Brain microvascular endothelial cell (primary cell): ENCODE measurements around the gene RCN1.

Experiments
- DNase-seq: peaks from one replicate; pipeline ENCODE4 v3.0.0-alpha.2; 2020
- H3K27ac ChIP-seq: fragments of 250-450 bp; sonication (Bioruptor Pico); 2 replicates; pipeline ENCODE4 v1.5.1; 2020; ENCODE audit warnings: mild to moderate bottlenecking, moderate library complexity
- H3K27me3 ChIP-seq: fragments of 250-450 bp; sonication (Bioruptor Pico); replicated peaks from 2 replicates; pipeline ENCODE4 v1.5.1; 2020; ENCODE audit warnings: mild to moderate bottlenecking
- H3K36me3 ChIP-seq: fragments of 250-450 bp; sonication (Bioruptor Pico); replicated peaks from 2 replicates; pipeline ENCODE4 v1.5.1; 2020; ENCODE audit warnings: mild to moderate bottlenecking
- H3K4me3 ChIP-seq: 2 replicates; pipeline ENCODE4 v1.5.1; 2011; ENCODE audit warnings: low read depth, mild to moderate bottlenecking, control low read depth, low read length, moderate library complexity
- in situ Hi-C: cut with HindIII; loops from 2 replicates; pipeline ENCODE4 v1.10.0; 2017; ENCODE audit warnings: low sequenced_read_pairs, low pct_ligation_motif_present
- TF ChIP-seq, protein P1 (sequence below): IDR thresholded peaks from 2 replicates; pipeline ENCODE4 v1.5.1; 2011; ENCODE audit warnings: low read depth, mild to moderate bottlenecking, moderate library complexity, low read length, control low read depth, inconsistent platforms; ENCODE audit errors: missing control alignments

RCN1 gene

DNA sequence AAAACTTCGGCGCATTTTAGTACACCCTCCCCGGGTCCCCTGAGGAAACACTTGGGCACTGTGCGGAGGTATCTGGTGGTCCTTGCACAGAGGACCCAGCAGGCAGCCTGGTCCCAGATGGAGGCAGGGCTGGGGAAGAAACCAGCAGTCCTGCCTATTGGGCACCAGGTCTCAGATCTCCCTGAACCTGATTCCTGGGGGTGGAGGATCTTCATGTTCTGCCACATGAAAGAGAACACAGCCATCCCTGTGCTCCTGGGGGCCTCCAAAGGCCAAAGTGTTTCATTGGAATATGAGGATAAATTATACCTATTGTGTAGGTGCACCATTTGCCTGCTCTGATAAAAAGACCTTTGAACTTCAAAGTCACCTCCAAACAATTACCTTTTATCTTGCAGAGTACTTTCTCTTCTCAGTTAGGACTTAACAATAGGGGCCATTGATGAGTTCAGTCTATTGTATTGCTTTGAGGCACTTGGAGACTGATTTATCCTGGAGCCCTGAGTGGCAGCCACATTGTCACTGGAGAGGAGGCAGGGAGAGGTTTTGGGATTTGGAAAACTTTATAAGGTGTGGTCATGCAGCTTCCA, 1.8 kb downstream of the RCN1 start:
- TF ChIP-seq, protein P1, sequence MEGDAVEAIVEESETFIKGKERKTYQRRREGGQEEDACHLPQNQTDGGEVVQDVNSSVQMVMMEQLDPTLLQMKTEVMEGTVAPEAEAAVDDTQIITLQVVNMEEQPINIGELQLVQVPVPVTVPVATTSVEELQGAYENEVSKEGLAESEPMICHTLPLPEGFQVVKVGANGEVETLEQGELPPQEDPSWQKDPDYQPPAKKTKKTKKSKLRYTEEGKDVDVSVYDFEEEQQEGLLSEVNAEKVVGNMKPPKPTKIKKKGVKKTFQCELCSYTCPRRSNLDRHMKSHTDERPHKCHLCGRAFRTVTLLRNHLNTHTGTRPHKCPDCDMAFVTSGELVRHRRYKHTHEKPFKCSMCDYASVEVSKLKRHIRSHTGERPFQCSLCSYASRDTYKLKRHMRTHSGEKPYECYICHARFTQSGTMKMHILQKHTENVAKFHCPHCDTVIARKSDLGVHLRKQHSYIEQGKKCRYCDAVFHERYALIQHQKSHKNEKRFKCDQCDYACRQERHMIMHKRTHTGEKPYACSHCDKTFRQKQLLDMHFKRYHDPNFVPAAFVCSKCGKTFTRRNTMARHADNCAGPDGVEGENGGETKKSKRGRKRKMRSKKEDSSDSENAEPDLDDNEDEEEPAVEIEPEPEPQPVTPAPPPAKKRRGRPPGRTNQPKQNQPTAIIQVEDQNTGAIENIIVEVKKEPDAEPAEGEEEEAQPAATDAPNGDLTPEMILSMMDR = no peak
- DNase-seq = no peak
- H3K4me3 ChIP-seq = peak overlapping the region; percentile 80
- in situ Hi-C loops = no loop called here
- no peak overlapping the region for H3K27ac ChIP-seq
- peaks cover 9% of the 10 kb centered on the region for H3K36me3 ChIP-seq
- no peaks in the 10 kb centered on the region for H3K27me3 ChIP-seq

DNA sequence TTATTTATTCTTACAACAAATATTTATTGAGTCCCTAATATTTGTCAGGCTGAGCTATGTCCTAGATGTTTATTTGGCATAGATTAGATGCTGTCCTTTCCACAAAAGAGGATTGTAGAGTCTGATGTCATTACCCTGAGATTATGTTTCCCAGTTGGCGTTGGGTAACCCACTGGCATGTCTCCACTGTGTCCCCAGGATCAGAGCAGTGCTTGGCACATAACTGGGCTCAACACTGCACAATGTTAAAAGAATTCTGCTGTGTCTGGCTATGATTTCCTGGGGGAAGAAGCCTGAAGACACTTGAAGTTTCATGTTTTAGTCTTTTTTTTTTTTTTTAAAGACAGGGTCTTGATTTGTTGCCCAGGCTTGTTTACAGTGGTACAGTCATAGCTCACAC, 4.0 kb downstream of the RCN1 start:
- in situ Hi-C loops = no loop called here
- no peak for DNase-seq
- no peak overlapping the region for H3K27ac ChIP-seq
- H3K4me3 ChIP-seq = no peak overlapping the region
- peaks cover 29% of the 10 kb centered on the region for H3K36me3 ChIP-seq
- TF ChIP-seq, protein P1 = no peak
- no peaks in the 10 kb centered on the region for H3K27me3 ChIP-seq

DNA sequence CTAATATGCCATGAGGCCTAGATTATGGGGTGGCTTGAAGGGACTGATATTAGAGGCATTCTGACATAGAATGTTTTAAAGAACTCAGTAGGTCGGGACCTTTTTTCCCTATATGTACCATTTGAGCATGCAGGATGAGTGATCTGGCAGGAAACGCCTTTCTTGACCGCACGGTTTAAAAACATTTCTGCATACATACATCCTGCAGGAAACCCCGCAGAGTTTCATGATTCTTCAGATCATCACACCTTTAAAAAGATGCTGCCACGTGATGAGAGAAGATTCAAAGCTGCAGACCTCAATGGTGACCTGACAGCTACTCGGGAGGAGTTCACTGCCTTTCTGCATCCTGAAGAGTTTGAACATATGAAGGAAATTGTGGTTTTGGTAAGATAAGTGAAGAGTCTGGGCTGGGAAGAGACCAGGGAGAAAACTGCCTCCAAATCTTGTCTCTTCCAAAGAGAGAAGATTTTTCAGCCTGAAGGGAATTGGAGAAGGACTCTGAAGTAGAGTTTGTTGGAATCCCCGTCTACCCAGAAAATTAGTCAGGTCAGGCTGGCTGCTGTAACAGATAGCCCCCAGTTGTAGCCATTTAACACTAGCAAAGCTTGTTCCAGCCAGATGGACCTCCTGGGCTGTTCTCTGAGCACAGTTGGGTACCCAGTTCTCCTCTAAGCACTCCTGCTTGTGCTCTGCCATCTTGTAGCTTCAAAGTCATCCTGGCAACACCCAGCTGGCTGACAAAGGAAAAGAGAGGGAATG, 7.4 kb downstream of the RCN1 start:
- Histone ChIP-seq H3K4me3 (no peak overlapping the region), H3K27me3 (no peaks in the 10 kb centered on the region), H3K36me3 (peaks cover 63% of the 10 kb centered on the region), H3K27ac (no peak overlapping the region)
- TF ChIP-seq, protein P1 = no peak
- DNase-seq = no peak
- in situ Hi-C loops = no loop called here

DNA sequence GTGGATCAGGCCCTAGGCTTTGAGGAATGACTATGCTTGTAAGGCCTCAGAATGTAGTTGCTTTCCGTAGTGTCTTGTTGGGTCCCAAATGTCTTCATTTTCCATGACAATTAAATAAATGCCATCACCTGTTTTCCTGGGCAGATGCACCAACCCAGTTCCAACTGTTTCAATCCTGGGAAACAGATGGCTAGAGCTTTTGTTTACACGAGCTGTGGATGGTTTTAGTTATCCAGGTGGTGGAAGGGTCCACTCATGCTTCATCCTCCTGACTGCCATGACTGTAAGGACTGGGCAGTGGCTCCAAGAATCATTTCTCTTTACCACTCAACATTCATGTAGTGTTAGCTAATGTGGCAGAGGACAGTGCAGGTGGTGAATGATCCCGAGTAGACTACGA, 8.6 kb downstream of the RCN1 start:
- in situ Hi-C loops = no loop called here
- Histone ChIP-seq H3K4me3 (no peak overlapping the region), H3K36me3 (peaks cover 72% of the 10 kb centered on the region)

DNA sequence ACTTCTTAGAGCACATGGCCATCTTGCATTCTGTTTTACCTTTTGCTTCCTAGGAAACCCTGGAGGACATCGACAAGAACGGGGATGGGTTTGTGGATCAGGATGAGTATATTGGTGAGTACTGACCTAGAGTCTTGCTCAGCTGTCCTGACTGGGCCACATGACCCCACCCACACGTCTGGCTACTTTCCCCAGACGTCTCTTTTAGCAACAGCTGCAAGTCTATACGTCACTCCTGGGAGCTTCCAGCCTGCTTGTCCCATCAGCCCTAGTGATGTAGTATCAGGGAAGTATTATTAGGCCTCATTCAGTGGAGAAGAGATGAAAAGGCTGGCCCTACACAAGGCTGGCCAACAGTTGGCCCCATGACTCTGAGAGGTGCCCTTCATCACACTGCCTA, 9.6 kb downstream of the RCN1 start:
- H3K36me3 ChIP-seq = peaks cover 74% of the 10 kb centered on the region
- H3K27me3 ChIP-seq = no peaks in the 10 kb centered on the region
- no peak overlapping the region for H3K4me3 ChIP-seq
- TF ChIP-seq, protein P1 = no peak
- H3K27ac ChIP-seq = no peak overlapping the region
- peak; percentile 39 for DNase-seq
- in situ Hi-C loops = no loop called here

More for the DNA sequence above, 8.6 kb downstream of the RCN1 start:
- DNase-seq = no peak
- TF ChIP-seq, protein P1 = no peak
- Histone ChIP-seq H3K27ac (no peak overlapping the region), H3K27me3 (no peaks in the 10 kb centered on the region)
